Activated CD4-positive, alpha-beta T cell treated with anti-CD3 and anti-CD28 coated beads, Interleukin-2, Interleukin-6, amounts not matched to agents 100 ng/mL and 50 ng/mL, durations not matched to agents 16 hours and 8 hours (primary cell): ENCODE measurements around the gene C22orf39.

Source experiments
- DNase-seq: peaks from one replicate; pipeline ENCODE4 v3.0.0-alpha.2; 2020

C22orf39 gene

GRCh38 chr22:19396934-19397733 is 50.4 kb downstream of the C22orf39 start:
- DNase-seq: no peak

GRCh38 chr22:19396561-19396933 is 51.0 kb downstream of the C22orf39 start:
- DNase-seq: no peak

GRCh38 chr22:19395276-19395675 is 52.2 kb downstream of the C22orf39 start:
- no peak for DNase-seq

GRCh38 chr22:19394274-19395050 is 53.0 kb downstream of the C22orf39 start:
- DNase-seq: no peak

- no peak for DNase-seq
These were observed 53.8 kb downstream of the C22orf39 start for GRCh38 chr22:19393704-19394103.
